Activated T-cell treated with anti-CD3 and anti-CD28 coated beads, Interleukin-2, amount 50 U/mL, for 24 hours (primary cell): ENCODE measurements around the gene RBM5.
A peak's percentile ranks its signal among the peaks of the same experiment; 100 is the strongest.

Source experiments
- DNase-seq: peaks from one replicate; pipeline ENCODE4 v3.0.0-alpha.2; 2020
- H3K27ac Mint-ChIP-seq: 2 replicates; pipeline ENCODE4 v1.8.0; 2020; ENCODE audit warnings: mild to moderate bottlenecking, mixed read lengths
- H3K27me3 Mint-ChIP-seq: 2 replicates; pipeline ENCODE4 v1.8.0; 2020; ENCODE audit warnings: mixed read lengths
- H3K36me3 Mint-ChIP-seq: 2 replicates; pipeline ENCODE4 v1.8.0; 2020; ENCODE audit warnings: low read depth, mixed read lengths
- H3K4me1 Mint-ChIP-seq: 2 replicates; pipeline ENCODE4 v1.8.0; 2020; ENCODE audit warnings: low read depth, mixed read lengths
- H3K4me3 Mint-ChIP-seq: 2 replicates; pipeline ENCODE4 v1.8.0; 2020; ENCODE audit warnings: mild to moderate bottlenecking, moderate library complexity, mixed read lengths
- H3K9me3 Mint-ChIP-seq: 2 replicates; pipeline ENCODE4 v1.8.0; 2020; ENCODE audit warnings: mixed read lengths

RBM5 gene

GRCh38 chr3:50102558-50102957 is 13.8 kb downstream of the RBM5 start:
- H3K4me1 Mint-ChIP-seq, result peaks cover 14% of the 10 kb centered on the region
- H3K36me3 Mint-ChIP-seq, result peaks cover 96% of the 10 kb centered on the region
- no peaks in the 10 kb centered on the region for H3K27me3 Mint-ChIP-seq
- no peak for DNase-seq
- no peak overlapping the region for H3K27ac Mint-ChIP-seq
- H3K9me3 Mint-ChIP-seq, result no peaks in the 10 kb centered on the region
- no peak overlapping the region for H3K4me3 Mint-ChIP-seq

DNA sequence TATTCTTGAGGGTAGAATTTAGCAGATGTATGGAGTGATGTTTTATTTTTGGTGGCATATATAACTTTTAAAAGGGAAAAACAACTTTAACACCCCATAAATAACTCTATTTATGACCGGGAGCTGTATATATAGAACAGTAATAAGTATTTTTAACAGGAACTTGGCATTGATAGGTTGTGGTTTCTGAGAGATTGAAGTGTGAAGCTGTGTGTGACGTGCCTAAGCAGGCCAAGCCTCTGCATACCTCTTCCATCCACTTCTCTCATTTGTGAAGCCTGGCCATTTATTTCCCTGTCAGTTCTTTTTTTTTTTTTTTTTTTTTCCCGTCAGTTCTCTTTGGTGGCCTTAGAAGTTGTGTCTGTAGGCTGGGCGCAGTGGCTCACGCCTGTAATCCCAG is 23.0 kb downstream of the RBM5 start:
- H3K4me1 Mint-ChIP-seq, result no peaks in the 10 kb centered on the region
- H3K4me3 Mint-ChIP-seq, result no peak overlapping the region
- H3K9me3 Mint-ChIP-seq, result no peaks in the 10 kb centered on the region
- no peak for DNase-seq
- H3K27ac Mint-ChIP-seq, result peak overlapping the region; percentile 74
- H3K27me3 Mint-ChIP-seq, result no peaks in the 10 kb centered on the region
- peaks cover 99% of the 10 kb centered on the region for H3K36me3 Mint-ChIP-seq

DNA sequence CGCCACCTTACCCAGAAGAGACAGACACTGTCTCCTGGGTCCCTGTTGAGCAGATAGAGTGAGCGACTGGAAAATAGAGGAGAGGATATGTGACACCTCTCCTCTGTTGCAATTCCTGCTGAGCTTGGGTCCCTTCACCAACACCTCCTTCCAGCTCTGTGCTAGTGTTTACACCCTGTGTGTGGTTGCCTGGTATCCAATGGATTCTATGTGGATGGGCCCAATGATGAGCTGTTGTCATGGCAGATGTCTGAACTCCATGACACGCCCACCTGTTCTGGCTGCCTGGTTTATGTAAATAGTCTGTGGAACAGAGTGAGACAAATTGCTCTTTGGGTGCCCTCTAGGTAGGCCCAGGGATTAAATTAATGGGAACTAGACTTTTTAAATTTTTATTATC is 23.7 kb downstream of the RBM5 start:
- no peak for DNase-seq
- H3K27me3 Mint-ChIP-seq, result no peaks in the 10 kb centered on the region

DNA sequence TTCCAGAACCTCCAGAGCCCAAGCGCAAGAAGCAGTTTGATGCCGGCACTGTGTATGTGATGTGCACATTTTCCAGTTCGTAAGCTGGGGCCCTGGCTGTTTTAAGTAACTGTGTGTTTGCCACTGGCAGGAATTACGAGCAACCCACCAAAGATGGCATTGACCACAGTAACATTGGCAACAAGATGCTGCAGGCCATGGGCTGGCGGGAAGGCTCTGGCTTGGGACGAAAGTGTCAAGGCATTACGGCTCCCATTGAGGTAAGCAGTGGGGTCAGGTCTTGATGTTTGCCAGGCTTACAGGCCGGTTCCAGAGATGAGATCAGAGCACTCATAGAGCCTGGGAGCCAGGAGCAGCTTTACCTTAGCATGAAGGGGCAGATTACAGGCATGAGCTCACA is 28.4 kb downstream of the RBM5 start:
- DNase-seq, result no peak
- no peaks in the 10 kb centered on the region for H3K4me1 Mint-ChIP-seq
- no peaks in the 10 kb centered on the region for H3K9me3 Mint-ChIP-seq
- no peaks in the 10 kb centered on the region for H3K27me3 Mint-ChIP-seq
- peaks cover 98% of the 10 kb centered on the region for H3K36me3 Mint-ChIP-seq
- no peak overlapping the region for H3K4me3 Mint-ChIP-seq
- peak overlapping the region; percentile 30 for H3K27ac Mint-ChIP-seq

More for the DNA sequence above, 23.7 kb downstream of the RBM5 start:
- Mint-ChIP-seq H3K9me3 (no peaks in the 10 kb centered on the region), H3K4me3 (no peak overlapping the region), H3K36me3 (peaks cover 99% of the 10 kb centered on the region), H3K27ac (peak overlapping the region; percentile 61), H3K4me1 (no peaks in the 10 kb centered on the region)

- no peak for DNase-seq
- Mint-ChIP-seq H3K27ac (no peak overlapping the region), H3K4me1 (no peaks in the 10 kb centered on the region), H3K4me3 (no peak overlapping the region), H3K9me3 (no peaks in the 10 kb centered on the region), H3K36me3 (peaks cover 93% of the 10 kb centered on the region), H3K27me3 (no peaks in the 10 kb centered on the region)
Observed at GRCh38 chr3:50118237-50118636, 29.5 kb downstream of the RBM5 start.

- Mint-ChIP-seq H3K36me3 (peaks cover 78% of the 10 kb centered on the region), H3K4me1 (no peaks in the 10 kb centered on the region), H3K27me3 (no peaks in the 10 kb centered on the region), H3K4me3 (no peak overlapping the region), H3K27ac (no peak overlapping the region), H3K9me3 (no peaks in the 10 kb centered on the region)
- no peak for DNase-seq
Observed at GRCh38 chr3:50119786-50120185, 31.1 kb downstream of the RBM5 start.

- DNase-seq, result no peak
- no peaks in the 10 kb centered on the region for H3K9me3 Mint-ChIP-seq
- H3K27ac Mint-ChIP-seq, result no peak overlapping the region
- H3K4me3 Mint-ChIP-seq, result no peak overlapping the region
- H3K4me1 Mint-ChIP-seq, result no peaks in the 10 kb centered on the region
- H3K27me3 Mint-ChIP-seq, result no peaks in the 10 kb centered on the region
- peaks cover 70% of the 10 kb centered on the region for H3K36me3 Mint-ChIP-seq
Observed at GRCh38 chr3:50120364-50121071, 31.8 kb downstream of the RBM5 start.

DNA sequence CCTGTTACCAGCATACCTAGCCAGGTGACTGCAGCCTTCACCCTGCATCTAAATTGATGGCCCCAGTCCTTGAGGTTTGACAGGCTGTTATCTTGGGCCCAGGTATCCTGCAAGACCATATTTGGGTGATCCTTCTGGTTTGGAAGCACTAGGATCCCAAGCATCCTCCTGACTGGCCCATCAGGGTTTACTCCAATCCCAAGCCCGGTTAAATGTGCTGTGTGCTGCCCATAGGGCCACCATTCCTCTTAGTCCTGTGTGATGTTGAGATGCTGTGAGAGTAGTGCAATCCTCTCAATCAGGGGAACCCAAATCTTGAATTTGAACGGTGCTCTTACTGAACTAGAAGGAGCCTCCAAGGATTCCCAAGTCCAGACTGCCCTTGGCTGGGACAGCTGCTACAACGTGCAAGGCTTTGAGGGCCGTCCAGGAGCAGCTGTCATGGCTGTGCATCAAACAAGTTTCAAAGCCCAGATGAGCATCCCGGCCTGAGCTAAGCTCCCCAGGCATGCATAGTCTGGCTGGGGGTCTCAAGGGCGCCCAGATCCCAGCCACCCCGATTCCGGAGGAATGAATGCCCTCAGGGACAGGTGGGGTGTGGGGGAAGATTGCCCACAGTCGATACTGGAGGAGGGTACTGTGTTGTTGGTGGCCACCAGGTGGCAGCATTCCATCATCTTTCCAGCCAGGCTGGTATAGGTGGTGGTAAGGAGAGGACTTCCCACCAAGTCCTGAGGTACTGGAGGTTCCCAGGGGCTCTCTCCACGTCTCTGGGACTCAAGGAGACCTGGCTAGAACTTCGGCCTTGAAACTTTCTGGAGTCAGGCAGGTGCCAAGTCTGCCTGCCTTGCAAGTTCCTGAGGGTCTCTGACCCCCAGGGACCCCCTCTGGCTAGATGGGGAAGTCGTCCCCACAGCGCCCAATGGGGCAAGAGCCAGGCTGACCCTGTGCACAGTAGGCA is 32.6 kb downstream of the RBM5 start:
- Mint-ChIP-seq H3K9me3 (no peaks in the 10 kb centered on the region), H3K27ac (peak overlapping the region; percentile 11), H3K36me3 (peaks cover 62% of the 10 kb centered on the region)

GRCh38 chr3:50122071-50122470 is 33.4 kb downstream of the RBM5 start:
- Mint-ChIP-seq H3K4me3 (no peak overlapping the region), H3K27ac (no peak overlapping the region), H3K4me1 (no peaks in the 10 kb centered on the region), H3K9me3 (no peaks in the 10 kb centered on the region), H3K27me3 (no peaks in the 10 kb centered on the region), H3K36me3 (peaks cover 55% of the 10 kb centered on the region)
- DNase-seq, result no peak

More for the DNA sequence above, 32.6 kb downstream of the RBM5 start:
- DNase-seq, result peak; percentile 81
- Mint-ChIP-seq H3K4me3 (no peak overlapping the region), H3K4me1 (no peaks in the 10 kb centered on the region), H3K27me3 (no peaks in the 10 kb centered on the region)

DNA sequence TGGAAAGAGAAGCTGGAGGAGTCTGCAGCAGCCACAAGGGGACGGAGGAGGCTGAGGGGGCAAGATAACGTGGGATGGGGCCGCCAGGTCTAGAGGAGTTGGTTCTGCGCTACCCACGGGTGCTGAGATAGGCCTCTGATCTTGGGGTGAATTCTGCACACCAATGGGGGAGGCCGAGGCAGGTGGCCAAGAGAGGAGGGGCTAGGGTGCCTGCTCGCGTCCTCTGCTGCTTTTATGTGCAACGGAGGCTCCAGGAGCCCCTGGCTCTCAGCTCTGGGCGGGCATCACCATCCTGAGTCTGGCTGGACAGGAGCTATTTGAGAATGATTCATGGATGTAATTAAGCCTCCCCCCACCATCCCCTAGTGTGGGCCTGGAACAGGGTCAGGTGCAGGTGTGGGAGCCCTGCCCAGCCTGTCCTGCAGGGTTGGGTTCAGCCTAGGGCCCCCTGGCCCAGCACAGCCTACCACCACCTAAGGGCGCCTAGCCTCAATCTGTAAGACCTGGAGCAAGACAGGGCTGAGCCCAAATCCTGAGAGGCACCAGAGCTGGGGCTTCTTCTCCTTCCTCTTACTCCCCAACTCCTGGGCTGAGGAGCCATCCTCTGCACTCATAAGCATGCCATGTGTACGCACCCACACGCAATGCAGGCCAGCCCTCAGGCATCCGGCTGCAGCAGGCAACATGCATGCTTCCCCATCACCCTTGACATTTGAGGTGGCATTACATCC is 34.1 kb downstream of the RBM5 start:
- Mint-ChIP-seq H3K27ac (peak overlapping the region; percentile 22), H3K36me3 (peaks cover 47% of the 10 kb centered on the region), H3K4me3 (no peak overlapping the region), H3K27me3 (no peaks in the 10 kb centered on the region), H3K9me3 (no peaks in the 10 kb centered on the region), H3K4me1 (no peaks in the 10 kb centered on the region)
- no peak for DNase-seq

DNA sequence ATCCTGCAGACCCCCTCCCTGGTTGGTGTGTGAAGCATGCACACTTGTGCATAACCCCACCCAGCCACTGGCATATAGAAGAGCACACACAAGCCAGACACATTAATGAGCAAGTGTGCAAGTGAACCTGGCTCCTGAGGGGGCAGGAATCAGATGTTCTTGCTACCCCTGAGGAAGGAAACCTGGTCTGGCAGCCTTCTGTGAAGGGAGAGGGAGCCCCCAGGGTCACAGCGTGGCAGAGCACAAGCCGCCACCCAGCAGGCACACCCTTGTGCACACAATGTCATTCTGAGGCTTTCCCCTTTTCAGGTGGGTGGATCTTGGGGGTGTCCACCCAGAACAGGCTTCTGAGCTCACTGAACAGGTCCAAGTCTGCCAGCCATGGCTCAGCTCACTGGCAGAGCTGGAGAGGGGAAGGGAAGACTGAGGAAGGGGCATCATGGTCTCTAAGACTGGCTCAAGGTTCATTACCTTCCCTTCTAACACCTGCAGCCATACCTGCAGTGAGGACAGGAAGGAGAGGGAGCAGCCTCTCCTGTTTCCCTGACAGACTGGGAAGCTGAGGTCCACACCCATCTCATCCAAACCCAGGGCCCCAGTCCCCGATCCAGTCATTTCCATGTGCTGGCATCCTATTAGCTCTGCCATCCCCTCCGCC is 34.8 kb downstream of the RBM5 start:
- Mint-ChIP-seq H3K9me3 (no peaks in the 10 kb centered on the region), H3K36me3 (peaks cover 40% of the 10 kb centered on the region), H3K27me3 (no peaks in the 10 kb centered on the region), H3K4me3 (no peak overlapping the region), H3K27ac (no peak overlapping the region), H3K4me1 (no peaks in the 10 kb centered on the region)
- DNase-seq, result no peak

- Mint-ChIP-seq H3K4me1 (no peaks in the 10 kb centered on the region), H3K27me3 (no peaks in the 10 kb centered on the region), H3K9me3 (no peaks in the 10 kb centered on the region), H3K27ac (no peak overlapping the region), H3K36me3 (peaks cover 33% of the 10 kb centered on the region), H3K4me3 (no peak overlapping the region)
- no peak for DNase-seq
Observed at GRCh38 chr3:50124052-50124799, 35.5 kb downstream of the RBM5 start.

DNA sequence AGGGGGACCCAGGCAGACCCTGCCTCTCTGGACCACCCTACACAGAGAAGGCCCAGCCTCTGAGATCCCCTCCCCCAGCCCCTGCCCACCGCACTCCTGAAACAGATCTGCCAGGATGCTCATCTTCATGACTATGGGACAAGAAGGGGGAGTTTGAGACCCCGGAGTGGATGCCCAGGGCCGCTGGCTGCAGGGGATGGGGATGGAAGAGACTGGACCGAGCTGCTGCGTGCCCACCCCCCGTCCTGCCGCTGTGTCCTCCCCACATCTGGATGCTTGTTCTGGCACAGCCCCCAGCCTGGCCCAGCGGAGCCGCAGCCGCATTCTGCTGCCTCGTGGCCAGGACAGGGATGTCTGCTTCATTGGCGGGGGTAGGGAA is 36.1 kb downstream of the RBM5 start:
- H3K36me3 Mint-ChIP-seq, result peaks cover 29% of the 10 kb centered on the region
- no peak overlapping the region for H3K27ac Mint-ChIP-seq
- no peak for DNase-seq
- no peaks in the 10 kb centered on the region for H3K4me1 Mint-ChIP-seq
- no peaks in the 10 kb centered on the region for H3K9me3 Mint-ChIP-seq
- H3K4me3 Mint-ChIP-seq, result no peak overlapping the region
- no peaks in the 10 kb centered on the region for H3K27me3 Mint-ChIP-seq
